Stimulated activated naive B cell treated with anti-CD40 and anti-IgM and Interleukin-4, amounts not matched to agents 10 μg/mL and 1 μg/mL and 100 μg/mL, for 72 hours (primary cell): ENCODE data around the gene MMP28.
A peak's percentile ranks its signal among the peaks of the same experiment; 100 is the strongest.
"Not testable (repeated sequence)": the region's sequence is repeated elsewhere in the genome, so short reads cannot be mapped to it uniquely, and the experiment has no call there.

Experiments
- ATAC-seq, 2 donors: fragments of 150-1000 bp; cut with Tn5 transposase; replicated peaks; 2 replicates each; pipeline ENCODE4 v1.10.0; 2021; ENCODE audit warnings: moderate library complexity in 1 of 2
- DNase-seq: peaks from one replicate; pipeline ENCODE4 v3.0.0; 2021
- H3K27ac Mint-ChIP-seq: one replicate; pipeline ENCODE4 v1.8.0; 2022; ENCODE audit warnings: mild to moderate bottlenecking, mixed read lengths
- H3K27me3 Mint-ChIP-seq, 2 donors: one replicate each; pipeline ENCODE4 v1.8.0; 2022; ENCODE audit warnings: mixed read lengths in 2 of 2
- H3K36me3 Mint-ChIP-seq, 2 donors: one replicate each; pipeline ENCODE4 v1.8.0; 2022; ENCODE audit warnings: mixed read lengths in 2 of 2, mild to moderate bottlenecking in 1 of 2
- H3K4me1 Mint-ChIP-seq, 2 donors: one replicate each; pipeline ENCODE4 v1.8.0; 2022; ENCODE audit warnings: mixed read lengths in 2 of 2, mild to moderate bottlenecking in 1 of 2
- H3K4me3 Mint-ChIP-seq, 2 donors: one replicate each; pipeline ENCODE4 v1.8.0; 2022; ENCODE audit warnings: mild to moderate bottlenecking in 2 of 2, mixed read lengths in 2 of 2, moderate library complexity in 1 of 2
- H3K9me3 Mint-ChIP-seq, 2 donors: one replicate each; pipeline ENCODE4 v1.8.0; 2022; ENCODE audit warnings: mixed read lengths in 2 of 2, mild to moderate bottlenecking in 1 of 2

Gene MMP28

DNA sequence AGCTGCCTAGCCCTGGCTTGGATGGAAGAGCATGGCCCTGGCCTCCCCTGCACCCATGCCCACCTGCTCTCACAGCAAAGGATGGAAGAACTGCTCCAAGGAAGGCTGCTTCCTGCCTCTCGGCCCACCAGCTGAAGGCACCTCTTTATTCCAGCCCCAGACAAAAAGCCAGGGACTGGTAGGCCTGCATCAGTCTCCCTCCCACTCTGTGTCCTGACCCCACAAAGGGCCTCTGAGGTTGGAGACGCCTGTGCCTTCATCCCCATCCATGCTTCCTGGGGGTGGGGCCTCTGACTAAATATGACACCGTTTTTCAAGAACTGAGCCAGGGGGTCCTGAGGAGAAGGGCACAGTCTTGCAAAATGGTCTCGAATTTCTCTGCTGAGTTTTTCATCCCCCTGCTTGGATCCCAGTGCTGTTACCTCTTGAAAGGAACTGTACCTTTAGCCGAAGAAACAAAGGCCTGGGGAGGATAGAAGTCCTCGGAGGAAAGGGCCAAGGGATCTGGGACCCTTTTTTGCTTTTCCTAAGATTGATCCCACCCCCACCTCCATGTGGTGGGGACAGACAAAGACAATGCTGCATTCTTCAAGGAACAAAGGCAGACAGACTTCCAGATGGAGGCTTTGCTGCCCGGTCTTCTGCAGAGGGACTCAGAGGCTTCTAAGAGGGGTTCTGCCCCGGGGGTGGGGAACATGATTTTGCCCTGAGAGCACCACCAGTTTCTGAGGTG lies 29.5 kb downstream of the MMP28 start:
- Mint-ChIP-seq H3K4me3 (no peak overlapping the region), H3K27ac (no peak overlapping the region)
- no peak for ATAC-seq

DNA sequence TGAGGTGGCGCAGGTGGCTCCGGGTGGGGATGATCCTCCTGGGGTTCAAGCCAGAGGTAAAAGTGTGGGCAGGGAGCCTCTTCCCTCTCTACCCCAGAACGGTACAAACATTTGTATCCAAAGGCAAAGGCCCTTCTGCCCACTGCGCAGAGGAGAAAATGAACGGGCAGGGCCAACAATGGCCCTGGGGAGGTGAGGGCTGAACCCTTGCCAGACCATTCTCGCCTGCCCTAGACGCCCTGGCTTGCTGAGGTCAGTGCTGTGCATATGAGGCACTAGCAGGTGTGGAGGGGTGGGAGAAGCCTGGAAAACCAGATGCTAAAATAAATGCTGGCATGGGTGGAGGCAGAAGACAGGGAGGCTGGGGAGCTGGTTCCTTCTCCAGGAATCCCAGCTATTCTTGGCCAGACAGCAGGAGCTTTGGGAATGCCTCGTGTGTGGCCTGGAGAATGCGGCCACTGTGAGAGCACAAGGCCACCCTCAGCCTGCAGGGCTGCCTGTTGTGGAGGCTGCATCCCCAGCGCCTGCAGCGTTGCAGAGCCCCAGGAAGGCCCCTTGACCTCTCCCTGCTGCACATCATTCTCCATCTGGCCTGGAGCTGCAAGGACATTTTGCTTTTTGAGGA lies 30.2 kb downstream of the MMP28 start:
- H3K27me3 Mint-ChIP-seq = peaks cover 7 to 20% of the 10 kb centered on the region in 2 donors
- peaks cover 8 to 11% of the 10 kb centered on the region in 2 donors for H3K4me1 Mint-ChIP-seq
- H3K27ac Mint-ChIP-seq = peak overlapping the region; percentile 25
- H3K36me3 Mint-ChIP-seq = no peaks in the 10 kb centered on the region
- no peak for DNase-seq
- H3K9me3 Mint-ChIP-seq = no peaks in the 10 kb centered on the region
- ATAC-seq = no peak
- H3K4me3 Mint-ChIP-seq = peak overlapping the region; percentile 87 to 90

More for the DNA sequence above, 29.5 kb downstream of the MMP28 start:
- H3K36me3 Mint-ChIP-seq = no peaks in the 10 kb centered on the region
- H3K9me3 Mint-ChIP-seq = no peaks in the 10 kb centered on the region
- peaks cover 7 to 20% of the 10 kb centered on the region in 2 donors for H3K27me3 Mint-ChIP-seq
- peaks cover 8 to 11% of the 10 kb centered on the region in 2 donors for H3K4me1 Mint-ChIP-seq
- no peak for DNase-seq

DNA sequence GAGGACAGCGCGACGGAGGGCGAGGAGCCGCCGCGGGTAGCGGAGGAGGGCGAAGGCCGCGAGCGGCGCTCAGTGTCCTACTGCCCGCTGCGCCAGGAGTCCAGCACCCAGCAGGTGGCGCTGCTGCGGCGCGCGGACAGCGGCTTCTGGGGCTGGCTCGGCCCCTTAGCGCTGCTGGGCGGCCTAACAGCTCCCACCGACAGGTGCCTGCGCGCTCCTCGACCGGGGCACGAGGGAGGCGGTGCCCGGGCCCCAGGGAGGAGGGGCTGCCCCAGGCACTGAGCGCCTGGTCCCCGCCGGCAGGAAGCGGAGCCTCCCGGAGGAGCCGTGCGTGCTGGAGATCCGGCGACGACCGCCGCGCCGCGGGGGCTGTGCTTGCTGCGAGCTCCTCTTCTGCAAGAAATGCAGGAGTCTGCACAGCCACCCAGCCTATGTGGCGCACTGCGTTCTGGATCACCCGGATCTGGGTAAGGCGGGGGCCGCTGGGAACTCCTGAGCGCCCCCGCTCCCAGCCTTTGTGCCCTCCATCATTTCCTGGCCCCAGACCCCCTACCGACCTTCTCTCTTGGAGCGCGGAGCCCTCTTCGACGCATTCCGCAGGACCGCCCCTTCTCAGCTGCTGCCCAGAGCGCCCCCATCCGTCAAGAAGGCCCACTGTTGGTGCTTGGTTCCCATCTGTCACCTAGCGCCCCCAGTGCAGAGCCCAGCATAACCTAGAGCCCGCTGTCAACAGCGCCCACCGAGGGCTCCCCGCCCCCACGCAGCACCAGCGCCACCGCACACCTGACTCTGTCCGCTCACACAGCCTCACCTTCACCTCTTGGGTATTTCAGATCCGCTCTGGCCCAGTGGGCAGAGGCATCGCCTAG lies 31.1 kb downstream of the MMP28 start:
- H3K27ac Mint-ChIP-seq = peak overlapping the region; percentile 2
- peak; percentile 86 for DNase-seq
- H3K9me3 Mint-ChIP-seq = no peaks in the 10 kb centered on the region
- H3K4me1 Mint-ChIP-seq = peaks cover 8 to 11% of the 10 kb centered on the region in 2 donors
- peak overlapping the region; percentile 87 to 90 for H3K4me3 Mint-ChIP-seq
- H3K27me3 Mint-ChIP-seq = peaks cover 4 to 17% of the 10 kb centered on the region in 2 donors
- ATAC-seq = peak; percentile 92 to 93
- H3K36me3 Mint-ChIP-seq = no peaks in the 10 kb centered on the region

DNA sequence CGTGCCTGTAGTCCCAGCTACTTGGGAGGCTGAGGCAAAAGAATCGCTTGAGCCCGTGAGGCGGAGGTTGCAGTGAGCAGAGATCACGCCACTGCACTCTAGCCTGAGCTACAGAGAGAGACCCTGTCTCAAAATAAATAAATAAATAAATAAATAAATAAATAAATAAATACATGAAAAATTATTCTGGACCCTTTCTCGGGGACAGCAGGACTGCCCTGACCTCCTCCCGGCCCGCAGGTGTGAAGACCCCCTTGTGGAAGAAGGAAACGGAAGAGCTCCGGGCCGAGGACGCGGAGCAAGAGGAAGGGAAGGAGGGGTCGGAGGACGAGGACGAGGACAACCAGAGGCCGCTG lies 31.7 kb downstream of the MMP28 start:
- H3K27me3 Mint-ChIP-seq = peaks cover 4 to 14% of the 10 kb centered on the region in 2 donors
- peaks cover 8 to 11% of the 10 kb centered on the region in 2 donors for H3K4me1 Mint-ChIP-seq
- no peaks in the 10 kb centered on the region for H3K36me3 Mint-ChIP-seq
- no peak overlapping the region for H3K27ac Mint-ChIP-seq
- no peak for ATAC-seq
- no peak for DNase-seq
- no peaks in the 10 kb centered on the region for H3K9me3 Mint-ChIP-seq
- peak overlapping the region; percentile 87 to 90 for H3K4me3 Mint-ChIP-seq

DNA sequence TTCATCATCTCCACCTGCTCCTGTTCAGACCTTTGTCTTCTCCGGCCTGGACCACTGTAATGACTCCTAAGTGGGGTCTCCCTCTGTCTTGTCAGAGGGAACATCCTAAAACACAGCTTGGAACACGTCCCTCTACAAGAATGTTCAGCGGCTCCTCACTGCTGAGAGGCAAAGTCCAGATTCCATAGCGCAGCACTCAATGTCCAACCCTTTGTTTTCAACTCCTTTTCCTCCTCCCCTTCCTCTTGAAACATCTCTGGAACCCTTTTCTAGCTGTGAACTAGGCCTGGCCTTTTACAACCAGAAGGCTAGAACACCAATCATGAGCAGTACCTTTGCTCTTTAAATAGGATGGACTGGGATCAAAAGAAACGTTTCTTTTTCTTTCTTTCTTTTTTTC lies 33.8 kb downstream of the MMP28 start:
- H3K27ac Mint-ChIP-seq = no peak overlapping the region
- H3K27me3 Mint-ChIP-seq = no peaks in the 10 kb centered on the region
- no peak overlapping the region for H3K4me3 Mint-ChIP-seq
- DNase-seq = no peak
- no peaks in the 10 kb centered on the region for H3K9me3 Mint-ChIP-seq
- no peak for ATAC-seq
- no peaks in the 10 kb centered on the region for H3K36me3 Mint-ChIP-seq
- H3K4me1 Mint-ChIP-seq = peaks cover 8 to 11% of the 10 kb centered on the region in 2 donors

DNA sequence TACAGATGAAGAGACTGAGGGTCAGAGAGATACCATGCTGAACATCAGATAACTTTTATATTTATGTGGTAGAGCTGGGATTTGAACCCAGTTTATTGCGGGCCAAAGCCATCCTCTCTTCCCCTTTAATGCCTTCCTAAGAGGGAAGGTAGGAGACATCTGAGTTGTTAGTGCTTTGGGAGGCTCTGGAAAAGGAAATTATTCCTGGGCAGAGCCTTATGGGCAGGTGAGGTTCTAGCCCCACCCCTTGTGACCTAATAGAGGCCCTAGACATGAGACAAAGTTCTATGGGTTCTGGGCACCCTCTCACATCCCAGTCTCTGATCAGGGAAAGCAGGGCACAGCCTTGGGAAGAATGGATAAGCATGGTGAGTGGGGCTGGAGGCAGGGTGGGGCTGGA lies 34.9 kb downstream of the MMP28 start, which contains the start of gene C17orf50:
C17orf50 (plus strand) TSS at position 301 of the 400 bp plus-strand sequence; CDS start at position 356, 55 bp downstream.
- no peak within 1 kb of the TSS for H3K27ac Mint-ChIP-seq

DNA sequence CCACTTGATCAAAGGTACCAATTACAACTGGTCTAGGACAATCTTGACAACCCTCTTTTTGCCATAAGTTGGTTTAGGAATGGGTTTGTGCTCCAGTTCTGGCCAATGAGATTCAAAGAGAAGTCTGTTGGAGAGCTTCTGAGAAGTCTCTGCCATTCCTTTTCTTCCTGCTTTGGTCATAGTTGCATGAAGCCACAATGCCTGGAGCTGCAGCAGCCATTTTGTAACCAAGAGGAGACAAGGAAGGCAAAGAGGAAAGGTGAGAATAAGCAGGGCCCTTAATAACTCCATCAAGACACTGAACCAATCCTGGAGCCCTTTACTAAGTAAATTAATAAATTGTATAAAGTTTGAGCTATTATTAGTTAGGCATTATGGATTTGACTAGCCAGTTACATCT lies 38.2 kb downstream of the MMP28 start:
- no peak for ATAC-seq
- no peak for DNase-seq
- H3K27me3 Mint-ChIP-seq = peaks cover 11 to 16% of the 10 kb centered on the region in 2 donors
- peaks cover 2 to 6% of the 10 kb centered on the region in 2 donors for H3K4me1 Mint-ChIP-seq
- H3K27ac Mint-ChIP-seq = no peak overlapping the region
- no peaks in the 10 kb centered on the region for H3K36me3 Mint-ChIP-seq
- no peak overlapping the region for H3K4me3 Mint-ChIP-seq
- H3K9me3 Mint-ChIP-seq = no peaks in the 10 kb centered on the region

More for the DNA sequence above, 34.9 kb downstream of the MMP28 start, which contains the start of gene C17orf50:
- ATAC-seq = no peak
- H3K27me3 Mint-ChIP-seq = no peaks in the 10 kb centered on the region
- H3K4me3 Mint-ChIP-seq = no peak within 1 kb of the TSS
- no peaks in the 10 kb centered on the region for H3K36me3 Mint-ChIP-seq
- no peak for DNase-seq
- peaks cover 11 to 16% of the 10 kb centered on the region in 2 donors for H3K4me1 Mint-ChIP-seq
- H3K9me3 Mint-ChIP-seq = no peaks in the 10 kb centered on the region

DNA sequence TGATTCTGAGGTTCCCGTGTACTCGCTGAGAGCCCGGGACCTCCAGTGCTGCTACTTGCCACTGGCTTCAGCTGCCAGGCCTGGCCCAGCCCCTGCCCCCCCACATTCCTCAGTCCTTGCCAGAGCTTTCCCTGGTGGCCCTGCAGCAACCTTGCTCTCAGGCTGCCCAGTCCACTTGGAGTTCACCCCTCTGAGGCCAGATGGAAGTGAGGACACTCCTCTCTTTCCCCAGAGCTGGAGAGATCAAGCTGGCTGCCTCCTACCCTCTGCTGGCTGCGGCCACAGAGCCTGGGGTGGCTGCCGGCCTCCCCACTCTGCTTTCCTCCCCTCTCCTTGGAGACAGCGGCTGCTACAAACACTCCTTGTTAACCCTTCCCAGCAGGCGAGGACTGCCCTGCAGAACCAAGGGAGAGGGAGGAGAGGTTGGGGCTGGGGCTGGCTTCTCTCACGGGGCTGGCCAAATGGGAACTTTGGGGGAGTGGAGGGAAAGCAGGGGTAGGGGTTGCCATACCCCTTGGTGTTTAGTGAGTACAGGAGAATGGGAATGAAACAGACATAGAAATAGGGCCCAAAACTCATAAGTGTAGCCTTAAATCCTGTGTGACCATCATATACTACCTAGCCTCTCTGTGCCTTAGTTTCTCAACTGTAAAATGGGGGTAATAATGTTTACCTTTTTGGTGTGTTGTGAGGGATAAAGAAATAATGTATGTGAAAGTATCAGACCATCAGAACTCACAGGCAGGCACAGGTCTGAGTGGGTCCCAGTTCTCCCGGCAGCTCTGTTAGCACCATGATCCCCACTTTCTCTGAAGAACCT lies 42.3 kb downstream of the MMP28 start, which contains the start of gene GAS2L2:
GAS2L2 (minus strand) TSS at position 295 of the 820 bp plus-strand sequence. CDS start 389 bp downstream, outside the sequence.
- peaks cover 49 to 57% of the 10 kb centered on the region in 2 donors for H3K27me3 Mint-ChIP-seq
- DNase-seq (no peak), ATAC-seq (no peak)
- H3K9me3 Mint-ChIP-seq = no peaks in the 10 kb centered on the region
- H3K36me3 Mint-ChIP-seq = no peaks in the 10 kb centered on the region
- H3K27ac Mint-ChIP-seq = no peak within 1 kb of the TSS
- H3K4me1 Mint-ChIP-seq = peaks cover 9 to 26% of the 10 kb centered on the region in 2 donors
- H3K4me3 Mint-ChIP-seq = no peak within 1 kb of the TSS

DNA sequence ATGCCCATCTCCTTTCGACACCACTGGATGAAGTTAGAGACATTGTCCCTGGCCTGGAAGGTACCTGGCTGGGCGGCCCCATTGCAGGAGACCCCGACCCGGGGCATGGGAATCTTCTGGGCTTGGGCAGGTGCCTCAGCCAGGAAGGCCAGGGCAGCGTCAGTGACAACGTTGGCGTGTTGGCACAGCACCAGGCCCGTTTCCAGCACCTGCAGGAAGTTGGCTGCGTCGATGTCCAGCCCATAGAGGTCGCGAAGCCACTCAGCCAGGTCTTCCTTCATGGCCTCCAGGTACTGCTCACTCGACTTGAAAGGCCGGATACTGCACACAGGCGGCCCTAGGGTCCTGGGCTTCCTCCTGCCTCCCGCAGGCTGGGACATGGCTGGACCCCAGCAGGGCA lies 43.0 kb downstream of the MMP28 start:
- no peak for ATAC-seq
- Mint-ChIP-seq H3K27ac (no peak overlapping the region), H3K4me1 (peaks cover 9 to 27% of the 10 kb centered on the region in 2 donors), H3K27me3 (peaks cover 53 to 63% of the 10 kb centered on the region in 2 donors), H3K9me3 (no peaks in the 10 kb centered on the region), H3K4me3 (no peak overlapping the region), H3K36me3 (no peaks in the 10 kb centered on the region)
- no peak for DNase-seq

DNA sequence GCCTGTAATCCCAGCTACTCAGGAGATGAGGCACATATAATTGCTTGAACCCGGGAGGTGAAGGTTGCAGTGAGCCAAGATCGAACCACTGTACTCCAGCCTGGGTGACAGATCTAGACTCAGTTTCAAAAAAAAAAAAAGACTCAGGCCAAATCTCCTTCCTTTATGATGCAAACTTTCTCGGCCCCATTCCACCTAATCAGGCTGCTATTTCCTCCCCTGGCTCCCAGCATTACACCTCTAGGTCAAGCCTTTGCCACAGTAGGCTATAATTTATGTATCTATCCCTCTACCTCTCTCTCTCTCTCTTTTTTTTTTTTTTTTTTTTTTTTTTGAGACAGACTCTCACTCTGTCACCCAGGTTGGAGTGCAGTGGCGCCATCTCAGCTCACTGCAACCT lies 43.9 kb downstream of the MMP28 start:
- H3K9me3 Mint-ChIP-seq, H3K4me3 Mint-ChIP-seq, ATAC-seq, DNase-seq, H3K36me3 Mint-ChIP-seq, H3K27ac Mint-ChIP-seq: not testable (repeated sequence)
- Mint-ChIP-seq H3K4me1 (peaks cover 12 to 27% of the 10 kb centered on the region in 2 donors), H3K27me3 (peaks cover 57 to 63% of the 10 kb centered on the region in 2 donors)

DNA sequence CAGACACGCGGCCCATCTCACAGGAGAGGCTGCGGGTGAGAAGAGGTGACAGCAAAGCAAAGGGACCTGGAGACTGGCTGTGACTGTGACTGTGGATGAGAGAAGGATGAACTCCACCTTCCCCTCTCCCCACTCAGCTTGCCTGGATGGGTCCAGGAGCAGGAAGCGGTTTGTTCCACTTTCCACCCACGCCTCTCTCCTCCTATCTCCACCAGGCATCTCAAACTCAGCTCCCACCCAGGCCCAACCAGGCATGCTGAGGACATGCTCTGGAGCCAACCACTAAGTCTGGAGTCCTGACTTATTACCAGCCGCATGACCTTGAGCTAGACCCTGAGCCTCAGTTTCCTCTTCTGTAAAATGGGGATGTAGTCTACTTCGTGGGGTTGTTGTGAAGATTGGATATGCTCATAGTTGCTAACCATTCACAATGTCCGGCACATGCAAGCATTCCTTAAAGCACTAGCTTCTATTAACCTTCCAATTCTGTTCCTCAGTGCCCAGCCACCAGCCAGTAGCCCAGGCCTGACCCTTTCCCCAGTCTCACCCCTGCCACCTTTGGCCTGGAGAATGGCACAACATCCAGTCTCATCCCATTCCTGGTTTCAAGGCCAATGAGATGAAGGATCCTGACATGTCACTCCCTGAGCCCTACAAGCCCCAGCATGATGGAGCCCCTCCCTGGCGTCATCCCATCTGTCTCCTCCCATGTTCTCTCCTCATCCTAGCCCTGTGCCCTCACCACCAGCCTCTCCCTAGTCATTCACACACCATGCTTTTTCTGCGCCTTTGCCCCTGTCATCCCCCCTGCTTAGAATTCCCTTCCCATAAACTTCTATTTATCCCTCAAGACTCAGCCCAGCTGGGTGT lies 44.7 kb downstream of the MMP28 start:
- H3K4me3 Mint-ChIP-seq = no peak overlapping the region
- no peak overlapping the region for H3K27ac Mint-ChIP-seq
- DNase-seq (no peak), ATAC-seq (no peak)
- H3K27me3 Mint-ChIP-seq = peaks cover 58 to 69% of the 10 kb centered on the region in 2 donors
- H3K4me1 Mint-ChIP-seq = peaks cover 10 to 22% of the 10 kb centered on the region in 2 donors
- H3K9me3 Mint-ChIP-seq = no peaks in the 10 kb centered on the region
- no peaks in the 10 kb centered on the region for H3K36me3 Mint-ChIP-seq

DNA sequence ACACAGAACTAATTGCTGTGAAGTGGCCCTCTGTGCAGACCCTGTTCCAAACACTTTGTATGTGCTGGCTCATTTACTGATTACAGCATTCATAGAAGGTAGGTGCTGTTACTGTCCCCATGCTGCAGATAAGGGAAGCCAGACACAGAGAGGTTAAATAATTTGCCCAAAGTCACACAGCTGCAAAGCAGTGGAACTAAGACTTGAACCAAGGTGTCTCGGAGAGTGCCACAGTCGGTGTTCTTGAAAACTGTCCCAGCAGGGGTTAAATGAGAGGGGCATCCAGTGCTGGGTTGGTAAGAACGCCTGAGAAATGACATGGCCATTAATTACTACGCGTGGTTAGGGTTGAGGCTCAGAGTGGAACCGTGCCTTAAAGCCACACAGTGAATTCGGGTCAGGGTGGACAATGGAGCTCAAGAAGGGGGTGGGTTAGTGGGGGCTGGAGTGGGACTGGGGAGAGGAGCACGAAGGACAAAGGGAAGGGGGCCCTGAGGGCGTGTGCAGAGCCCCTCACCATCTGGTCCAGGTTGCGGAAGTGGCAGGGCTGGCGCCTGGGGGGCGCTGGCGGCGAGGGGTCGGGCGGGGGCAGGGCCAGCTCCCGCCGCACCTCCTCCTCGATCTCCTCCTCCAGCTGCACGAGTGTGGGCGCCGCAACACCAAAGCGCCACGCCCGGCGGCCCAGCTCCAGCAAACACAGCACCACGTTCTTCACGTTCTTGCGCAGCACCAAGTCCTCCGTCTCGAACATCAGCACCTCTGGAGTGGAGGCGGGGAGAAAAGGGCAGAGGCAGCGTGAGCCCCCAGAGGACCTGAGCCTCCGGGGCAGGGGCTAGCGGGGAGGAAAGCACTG lies 45.7 kb downstream of the MMP28 start:
- Mint-ChIP-seq H3K27ac (no peak overlapping the region), H3K4me3 (no peak overlapping the region), H3K4me1 (peaks cover 10 to 22% of the 10 kb centered on the region in 2 donors), H3K9me3 (no peaks in the 10 kb centered on the region), H3K36me3 (no peaks in the 10 kb centered on the region), H3K27me3 (peaks cover 61 to 71% of the 10 kb centered on the region in 2 donors)
- DNase-seq = no peak
- ATAC-seq = peak in 1 of 2 donors; percentile 15
